Prostate gland (tissue), 2 donors: ENCODE measurements around the gene FGF1. TPM values are rescaled to one million over a fixed set of nuclear protein-coding genes. Genes with fewer than 3 reads are reported as not detected.

Source experiments
- DNase-seq: peaks from one replicate; pipeline ENCODE4 v3.0.0-alpha.2; 2019; ENCODE audit warnings: low spot score
- H3K27ac ChIP-seq, 2 donors: fragments of 200-600 bp; sonication (generic); 2 replicates each; pipeline ENCODE4 v1.5.1; 2017 to 2019
- H3K27me3 ChIP-seq: fragments of 200-600 bp; sonication (generic); replicated peaks from 2 replicates; pipeline ENCODE4 v1.5.1; 2019; ENCODE audit not compliant: insufficient read depth
- H3K36me3 ChIP-seq, 2 donors: fragments of 200-600 bp; sonication (generic); 1 replicate in 1 of 2; 2 replicates in 1 of 2; pipeline versions ENCODE4 v1.5.1 to v1.8.1; 2017 to 2019
- H3K4me1 ChIP-seq: fragments of 200-600 bp; sonication (generic); replicated peaks from 2 replicates; pipeline ENCODE4 v1.5.1; 2019
- H3K4me3 ChIP-seq, 2 donors: fragments of 200-600 bp; sonication (generic); 2 replicates each; pipeline ENCODE4 v1.5.1; 2017 to 2019
- H3K9me3 ChIP-seq: fragments of 200-600 bp; sonication (generic); 2 replicates; pipeline ENCODE4 v1.5.1; 2017
- CTCF ChIP-seq, 4 experiments: fragments of 200-600 bp in 2 of 4; fragments of 450-650 bp in 2 of 4; sonication (generic) in 2 of 4; IDR thresholded peaks; 1 replicate in 3 of 4; 2 replicates in 1 of 4; pipeline ENCODE4 v1.5.1; 2016 to 2019; ENCODE audit warnings: antibody characterized with exemption in 4 of 4, mild to moderate bottlenecking in 2 of 4, moderate library complexity in 2 of 4
- POLR2A ChIP-seq: fragments of 450-650 bp; IDR thresholded peaks from one replicate; pipeline ENCODE4 v1.6.1; 2016; ENCODE audit warnings: antibody characterized with exemption, mild to moderate bottlenecking
- POLR2AphosphoS5 ChIP-seq: sonication (generic); formaldehyde crosslinking; IDR thresholded peaks from one replicate; pipeline ENCODE4 v1.6.1; 2017; ENCODE audit warnings: antibody characterized with exemption
- WGBS: methylation state at CpG from one replicate; pipeline ENCODE4 v1.1.5; 2018; 5-methylcytosine and 5-hydroxymethylcytosine counted together
- intact Hi-C: fragments of 100-400 bp; cut with DNase I; formaldehyde crosslinking; loops from one replicate; pipeline ENCODE4 v1.14.2; 2022
- total RNA-seq, 2 donors: library from RNA; depleted of rRNA; stranded (reverse); fragments of >200 nt; gene quantifications; one replicate each; pipeline ENCODE4 v1.1.0, GENCODE V29; 2016

FGF1 gene
- total RNA-seq, 2 donors from 2014 or later, result 2.0 to 9.4 TPM

DNA sequence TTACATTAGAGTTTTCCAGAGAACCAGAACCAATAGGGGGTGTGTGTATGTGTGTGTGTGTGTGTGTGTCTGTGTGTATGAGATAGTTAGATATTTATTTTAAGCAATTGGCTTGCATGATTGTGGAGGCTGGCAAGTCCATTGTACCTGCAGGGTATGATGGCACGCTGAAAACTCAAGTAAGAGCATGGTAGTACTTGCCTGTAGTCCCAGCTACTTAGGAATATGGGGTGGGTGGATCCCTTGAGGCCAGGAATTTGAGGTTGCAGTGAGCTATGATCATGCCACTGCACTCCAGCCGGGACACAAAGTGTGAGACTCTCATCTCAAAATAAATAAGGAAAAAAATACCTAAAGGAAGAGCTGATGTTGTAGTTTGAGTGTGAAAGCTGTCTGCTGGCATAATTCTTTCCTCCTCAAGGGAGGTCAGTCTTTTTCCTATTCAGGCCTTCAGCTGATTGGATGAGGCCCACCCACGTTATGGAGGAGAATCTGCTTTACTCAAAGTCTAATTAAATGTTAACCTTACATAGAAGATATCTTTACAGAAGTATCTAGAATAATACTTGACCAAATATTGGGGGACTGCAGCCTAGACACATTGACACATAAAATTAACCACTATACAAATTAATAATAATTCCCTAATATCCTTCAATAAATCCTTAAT lies 107.6 kb downstream of the FGF1 start:
- 88% methylated on average over 3 of the region's 3 CpGs for WGBS
- Histone ChIP-seq H3K4me1 (no peaks in the 10 kb centered on the region), H3K36me3 (no peaks in the 10 kb centered on the region), H3K4me3 (no peak overlapping the region), H3K27me3 (no peaks in the 10 kb centered on the region), H3K9me3 (no peaks in the 10 kb centered on the region), H3K27ac (no peak overlapping the region)
- intact Hi-C loops, result no loop called here
- DNase-seq, result no peak
- no peak for TF ChIP-seq POLR2A
- TF ChIP-seq POLR2AphosphoS5, result no peak
- TF ChIP-seq CTCF (IDR thresholded peaks at IDR 0.05), result no peak

DNA sequence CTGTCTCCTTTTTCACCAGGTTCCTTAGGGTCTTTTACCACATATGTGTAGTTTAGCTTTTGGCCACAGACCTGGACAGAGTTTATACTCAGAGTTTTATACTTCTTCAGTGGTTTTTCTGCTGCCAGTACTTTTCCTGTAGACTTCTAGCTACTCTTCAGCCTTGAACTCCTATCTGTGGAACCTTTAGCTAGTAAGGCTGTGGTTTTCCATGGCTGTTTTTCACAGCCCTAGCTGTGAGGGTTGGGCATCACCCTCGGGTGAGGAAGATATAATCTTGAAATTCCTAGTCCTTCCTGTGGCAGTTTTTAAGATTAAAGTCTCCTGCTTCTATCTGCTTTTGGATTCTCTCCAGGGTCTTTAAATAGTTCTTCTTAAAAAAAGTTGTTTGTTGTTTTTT lies 109.1 kb downstream of the FGF1 start:
- Histone ChIP-seq H3K36me3 (no peaks in the 10 kb centered on the region), H3K27ac (no peak overlapping the region), H3K4me1 (no peaks in the 10 kb centered on the region), H3K27me3 (no peaks in the 10 kb centered on the region), H3K9me3 (no peaks in the 10 kb centered on the region), H3K4me3 (no peak overlapping the region)
- TF ChIP-seq POLR2AphosphoS5 (no peak), POLR2A (no peak), CTCF (IDR thresholded peaks at IDR 0.05) (no peak)
- no peak for DNase-seq
- intact Hi-C loops, result no loop called here
- WGBS, result 8% methylated on average over 1 of the region's 1 CpG

GRCh38 chr5:142576303-142576702 lies 109.6 kb downstream of the FGF1 start:
- Histone ChIP-seq H3K27me3 (no peaks in the 10 kb centered on the region), H3K4me3 (no peak overlapping the region), H3K36me3 (no peaks in the 10 kb centered on the region), H3K27ac (no peak overlapping the region), H3K9me3 (no peaks in the 10 kb centered on the region), H3K4me1 (no peaks in the 10 kb centered on the region)
- DNase-seq, result no peak
- WGBS, result 39% methylated on average over 1 of the region's 1 CpG
- TF ChIP-seq POLR2A, result no peak
- TF ChIP-seq CTCF (IDR thresholded peaks at IDR 0.05), result no peak
- TF ChIP-seq POLR2AphosphoS5, result no peak
- intact Hi-C loops, result no loop called here

DNA sequence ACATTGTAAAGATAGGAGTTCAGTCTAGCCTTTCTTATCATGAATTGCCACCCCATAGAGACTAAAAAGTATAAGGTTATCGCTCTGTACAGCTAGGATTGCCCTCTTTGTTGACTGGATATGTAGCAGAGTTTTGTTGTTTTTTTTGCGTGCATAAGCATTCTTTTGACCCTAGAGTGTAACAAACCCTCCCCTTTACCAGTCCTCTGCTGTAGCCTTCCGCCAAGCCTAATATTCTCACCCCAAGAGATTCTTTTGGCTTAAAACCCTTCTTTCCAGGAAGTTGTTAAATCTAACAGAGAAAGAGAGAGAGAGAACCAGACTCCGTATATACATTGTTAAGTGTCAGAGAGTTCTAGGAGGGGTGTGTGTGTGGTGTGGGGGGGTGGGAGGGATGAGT lies 113.9 kb downstream of the FGF1 start:
- no peak overlapping the region for H3K27ac ChIP-seq
- 71% methylated on average over 4 of the region's 4 CpGs for whole genome bisulfite sequencing
- no peaks in the 10 kb centered on the region for H3K9me3 ChIP-seq
- no peak overlapping the region for H3K4me3 ChIP-seq
- intact Hi-C loops, result no loop called here
- no peaks in the 10 kb centered on the region for H3K27me3 ChIP-seq
- TF ChIP-seq POLR2A (no peak), POLR2AphosphoS5 (no peak), CTCF (IDR thresholded peaks at IDR 0.05) (no peak)
- DNase-seq, result no peak
- no peaks in the 10 kb centered on the region for H3K36me3 ChIP-seq
- no peaks in the 10 kb centered on the region for H3K4me1 ChIP-seq

- Histone ChIP-seq H3K4me1 (no peaks in the 10 kb centered on the region), H3K27ac (no peak overlapping the region), H3K4me3 (no peak overlapping the region), H3K9me3 (no peaks in the 10 kb centered on the region), H3K27me3 (no peaks in the 10 kb centered on the region), H3K36me3 (no peaks in the 10 kb centered on the region)
- TF ChIP-seq POLR2AphosphoS5 (no peak), POLR2A (no peak), CTCF (IDR thresholded peaks at IDR 0.05) (no peak)
- WGBS, result 74% methylated on average over 5 of the region's 5 CpGs
- intact Hi-C loops, result no loop called here
- DNase-seq, result no peak
Measured at GRCh38 chr5:142571371-142571770, 114.5 kb downstream of the FGF1 start.
